ENCODE results near the gene LAMB3.

The LAMB3 gene

DNA sequence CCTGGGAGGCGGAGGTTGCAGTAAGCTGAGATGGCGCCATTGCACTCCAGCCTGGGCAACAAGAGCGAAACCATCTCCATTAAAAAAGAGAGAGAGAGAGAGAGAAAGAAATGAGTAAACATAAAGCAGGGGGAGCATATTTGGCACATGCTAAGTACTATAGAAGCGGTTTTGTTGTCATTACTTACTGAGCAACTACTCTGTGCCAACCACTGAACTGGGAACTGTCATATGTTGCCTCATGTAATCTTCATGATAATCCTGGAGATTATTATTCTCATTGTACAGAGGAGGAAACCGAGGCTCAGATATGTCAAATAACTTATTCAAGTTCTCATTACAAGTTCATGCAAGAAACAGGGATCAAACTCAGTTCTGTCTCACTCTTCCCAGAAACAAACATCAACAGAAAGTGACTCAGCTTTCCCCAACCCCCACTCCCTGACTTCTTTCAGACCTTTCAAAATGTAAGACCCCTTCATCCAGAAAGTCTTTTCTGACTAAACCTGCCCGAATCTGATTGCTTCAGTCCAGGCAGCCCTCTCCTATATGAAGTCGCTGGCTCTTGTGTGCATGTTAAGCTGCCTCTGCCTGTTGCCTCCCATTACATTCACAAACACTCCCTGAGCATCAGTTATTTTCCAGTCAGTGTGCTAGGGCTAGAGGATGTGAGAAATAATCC lies 23.5 kb downstream of the LAMB3 start:
- no peak for DNase-seq (ENCODE audit: low read depth, low spot score)
- TF ChIP-seq, protein P1, sequence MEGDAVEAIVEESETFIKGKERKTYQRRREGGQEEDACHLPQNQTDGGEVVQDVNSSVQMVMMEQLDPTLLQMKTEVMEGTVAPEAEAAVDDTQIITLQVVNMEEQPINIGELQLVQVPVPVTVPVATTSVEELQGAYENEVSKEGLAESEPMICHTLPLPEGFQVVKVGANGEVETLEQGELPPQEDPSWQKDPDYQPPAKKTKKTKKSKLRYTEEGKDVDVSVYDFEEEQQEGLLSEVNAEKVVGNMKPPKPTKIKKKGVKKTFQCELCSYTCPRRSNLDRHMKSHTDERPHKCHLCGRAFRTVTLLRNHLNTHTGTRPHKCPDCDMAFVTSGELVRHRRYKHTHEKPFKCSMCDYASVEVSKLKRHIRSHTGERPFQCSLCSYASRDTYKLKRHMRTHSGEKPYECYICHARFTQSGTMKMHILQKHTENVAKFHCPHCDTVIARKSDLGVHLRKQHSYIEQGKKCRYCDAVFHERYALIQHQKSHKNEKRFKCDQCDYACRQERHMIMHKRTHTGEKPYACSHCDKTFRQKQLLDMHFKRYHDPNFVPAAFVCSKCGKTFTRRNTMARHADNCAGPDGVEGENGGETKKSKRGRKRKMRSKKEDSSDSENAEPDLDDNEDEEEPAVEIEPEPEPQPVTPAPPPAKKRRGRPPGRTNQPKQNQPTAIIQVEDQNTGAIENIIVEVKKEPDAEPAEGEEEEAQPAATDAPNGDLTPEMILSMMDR (IDR thresholded peaks at IDR 0.05; ENCODE audit: low read depth, low read length), result no peak
- in situ Hi-C loops (cut with HindIII; ENCODE audit: low sequenced_read_pairs), result no loop called here
- no peak overlapping the region for H3K4me3 ChIP-seq (ENCODE audit: low read depth, low read length)

GRCh38 chr1:209627732-209628196 lies 24.5 kb downstream of the LAMB3 start:
- in situ Hi-C loops (cut with HindIII; ENCODE audit: low sequenced_read_pairs), result no loop called here
- TF ChIP-seq, protein P1 (IDR thresholded peaks at IDR 0.05; ENCODE audit: low read depth, low read length), result peak; percentile 99
- H3K4me3 ChIP-seq (ENCODE audit: low read depth, low read length), result no peak overlapping the region
- DNase-seq (ENCODE audit: low read depth, low spot score), result peak; percentile 68

DNA sequence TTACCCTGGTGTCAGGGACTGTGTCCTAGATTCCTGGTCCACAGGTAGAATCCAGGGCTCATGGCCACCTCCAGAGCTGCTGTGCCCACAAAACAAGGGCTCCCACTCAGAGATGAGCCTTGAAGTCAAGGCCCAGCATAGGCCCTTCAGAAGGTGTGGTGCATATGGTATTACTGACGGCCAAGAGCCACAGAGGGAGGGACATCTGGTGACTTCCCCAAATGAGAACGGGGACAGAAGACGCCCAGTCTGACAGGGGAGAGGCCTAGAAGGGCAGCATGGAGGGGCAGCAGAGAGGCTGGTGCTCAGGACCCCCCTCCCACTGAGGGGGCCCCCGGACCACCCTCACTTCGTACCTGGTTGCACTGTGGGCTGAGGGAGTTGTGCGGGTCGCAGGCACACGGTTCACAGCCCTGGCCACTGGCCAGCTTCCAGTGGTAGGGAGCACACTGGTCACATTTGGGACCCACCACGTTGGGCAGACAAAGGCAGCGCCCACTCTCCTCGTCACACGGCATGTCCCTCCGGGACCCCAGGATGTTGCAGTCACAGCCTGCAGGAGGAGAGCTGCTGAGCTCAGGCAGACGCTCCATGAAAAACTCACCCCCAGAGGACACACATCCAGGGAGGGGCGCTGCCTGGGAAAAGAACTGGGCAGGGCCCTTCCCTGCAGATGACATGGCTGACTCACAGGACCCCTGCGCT lies 25.0 kb downstream of the LAMB3 start:
- TF ChIP-seq, protein P1 (IDR thresholded peaks at IDR 0.05; ENCODE audit: low read depth, low read length), result no peak
- H3K4me3 ChIP-seq (ENCODE audit: low read depth, low read length), result no peak overlapping the region
- DNase-seq (ENCODE audit: low read depth, low spot score), result no peak
- in situ Hi-C loops (cut with HindIII; ENCODE audit: low sequenced_read_pairs), result no loop called here

- in situ Hi-C loops (cut with HindIII; ENCODE audit: low sequenced_read_pairs), result no loop called here
- TF ChIP-seq, protein P1 (IDR thresholded peaks at IDR 0.05; ENCODE audit: low read depth, low read length), result no peak
- H3K4me3 ChIP-seq (ENCODE audit: low read depth, low read length), result no peak overlapping the region
- no peak for DNase-seq (ENCODE audit: low read depth, low spot score)
Observed at GRCh38 chr1:209626346-209627026, 25.7 kb downstream of the LAMB3 start.

GRCh38 chr1:209625791-209626285 lies 26.4 kb downstream of the LAMB3 start:
- TF ChIP-seq, protein P1 (IDR thresholded peaks at IDR 0.05; ENCODE audit: low read depth, low read length), result no peak
- in situ Hi-C loops (cut with HindIII; ENCODE audit: low sequenced_read_pairs), result no loop called here
- no peak for DNase-seq (ENCODE audit: low read depth, low spot score)
- H3K4me3 ChIP-seq (ENCODE audit: low read depth, low read length), result no peak overlapping the region
